Activated CD4-positive, alpha-beta memory T cell treated with anti-CD3 and anti-CD28 coated beads, Interleukin-2, amount 10 ng/mL, durations not matched to agents 7 days and 5 days (primary cell): Measurements from ENCODE around the gene GABBR1. TPM values are rescaled to one million over a fixed set of nuclear protein-coding genes. Genes with fewer than 3 reads are reported as not detected.

Source experiments
- CTCF ChIA-PET: fragments of 350-600 bp; sonication (Branson Sonifier 250); formaldehyde crosslinking; loops from one replicate; lab custom pipeline; 2021; ENCODE audit warnings: antibody characterized with exemption, inconsistent platforms; lab: Charles Lee
- POLR2A ChIA-PET: fragments of 350-600 bp; sonication (Branson Sonifier 250); formaldehyde crosslinking; loops from one replicate; lab custom pipeline; 2021; ENCODE audit warnings: antibody characterized with exemption; lab: Charles Lee
- DNase-seq: peaks from one replicate; pipeline ENCODE4 v3.0.0-alpha.2; 2020
- H3K27ac Mint-ChIP-seq: one replicate; pipeline ENCODE4 v1.8.0; 2021; ENCODE audit warnings: mild to moderate bottlenecking, mixed read lengths
- H3K27me3 Mint-ChIP-seq: one replicate; pipeline ENCODE4 v1.8.0; 2021; ENCODE audit warnings: mixed read lengths
- H3K36me3 Mint-ChIP-seq: one replicate; pipeline ENCODE4 v1.8.0; 2021; ENCODE audit warnings: low read depth, mixed read lengths
- H3K4me1 Mint-ChIP-seq: one replicate; pipeline ENCODE4 v1.8.0; 2021; ENCODE audit warnings: mixed read lengths
- H3K4me3 Mint-ChIP-seq: one replicate; pipeline ENCODE4 v1.8.0; 2021; ENCODE audit warnings: mild to moderate bottlenecking, mixed read lengths
- H3K9me3 Mint-ChIP-seq: one replicate; pipeline ENCODE4 v1.8.0; 2021; ENCODE audit warnings: mixed read lengths
- total RNA-seq, 2 experiments: library from RNA; stranded (reverse); gene quantifications; one replicate each; pipeline ENCODE4 v1.2.3, GENCODE V29; 2021

The GABBR1 gene
- total RNA-seq, 2 experiments from 2014 or later: 32.8 to 35.0 TPM

DNA sequence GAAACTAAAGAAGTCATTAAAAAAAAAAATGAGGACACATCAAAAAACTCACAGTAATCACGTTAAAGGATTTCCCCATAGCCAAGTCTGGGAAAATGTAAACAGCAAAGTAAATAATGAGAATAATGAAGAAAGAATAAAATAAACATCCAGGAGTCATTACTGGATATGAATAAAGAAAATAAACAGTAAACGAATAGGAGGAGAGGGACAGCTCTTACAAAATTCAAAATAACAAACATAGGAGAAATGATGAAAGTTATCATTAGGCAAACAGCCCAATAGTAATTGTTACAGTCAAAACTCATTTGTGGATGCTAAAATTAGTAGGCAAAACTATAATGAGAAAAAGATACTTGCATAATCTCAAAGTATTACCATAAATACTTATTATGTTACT lies 65.4 kb downstream of the GABBR1 start:
- ChIA-PET CTCF (no interaction called here), POLR2A (no interaction called here)
- Mint-ChIP-seq H3K27ac (no peak overlapping the region), H3K4me3 (no peak overlapping the region), H3K9me3 (no peaks in the 10 kb centered on the region), H3K4me1 (peaks cover 6% of the 10 kb centered on the region), H3K27me3 (peaks cover 23% of the 10 kb centered on the region), H3K36me3 (no peaks in the 10 kb centered on the region)
- DNase-seq: no peak

DNA sequence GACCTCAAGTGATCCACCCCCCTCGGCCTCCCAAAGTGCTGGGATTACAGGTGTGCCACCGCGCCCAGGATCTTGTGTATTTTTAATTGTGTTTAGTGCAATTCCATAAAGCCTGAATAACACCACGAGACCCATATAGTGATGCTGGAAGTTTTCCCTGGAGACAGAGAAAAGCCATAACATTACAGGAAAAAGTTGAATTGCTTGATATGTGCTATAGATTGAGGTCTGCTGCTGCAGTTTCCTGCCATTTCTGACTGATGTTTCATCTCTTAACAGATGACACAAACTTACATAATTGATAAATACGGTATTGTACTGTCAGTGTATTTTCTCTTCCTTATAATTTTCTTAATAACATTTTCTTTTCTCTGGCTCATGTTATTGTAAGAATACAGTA lies 66.1 kb downstream of the GABBR1 start:
- POLR2A ChIA-PET: no interaction called here
- Mint-ChIP-seq H3K27me3 (peaks cover 19% of the 10 kb centered on the region), H3K4me1 (peaks cover 6% of the 10 kb centered on the region), H3K36me3 (no peaks in the 10 kb centered on the region), H3K27ac (no peak overlapping the region), H3K4me3 (no peak overlapping the region), H3K9me3 (no peaks in the 10 kb centered on the region)
- CTCF ChIA-PET: no interaction called here
- DNase-seq: no peak

DNA sequence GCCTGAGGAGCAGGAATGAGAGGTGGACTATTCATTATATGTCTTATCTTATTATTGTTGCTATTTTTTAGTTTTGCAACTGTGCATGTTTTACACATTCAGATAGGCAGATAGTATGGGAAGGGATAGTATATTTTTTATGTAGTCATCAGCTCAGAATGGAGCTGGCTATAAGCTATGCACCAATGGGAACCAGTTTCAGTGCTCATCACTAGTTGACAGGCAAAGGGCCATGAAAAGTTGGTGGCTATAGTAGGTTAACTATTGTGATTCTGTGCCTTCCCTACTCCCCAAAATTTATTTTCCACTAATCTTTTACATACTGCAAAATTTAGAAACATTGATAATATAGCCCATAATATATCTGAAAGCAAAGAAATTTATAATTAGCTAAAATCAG lies 68.1 kb downstream of the GABBR1 start:
- CTCF ChIA-PET: no interaction called here
- Mint-ChIP-seq H3K36me3 (no peaks in the 10 kb centered on the region), H3K4me3 (no peak overlapping the region), H3K4me1 (peaks cover 7% of the 10 kb centered on the region), H3K27ac (no peak overlapping the region), H3K9me3 (no peaks in the 10 kb centered on the region), H3K27me3 (peaks cover 27% of the 10 kb centered on the region)
- no peak for DNase-seq
- POLR2A ChIA-PET: no interaction called here

DNA sequence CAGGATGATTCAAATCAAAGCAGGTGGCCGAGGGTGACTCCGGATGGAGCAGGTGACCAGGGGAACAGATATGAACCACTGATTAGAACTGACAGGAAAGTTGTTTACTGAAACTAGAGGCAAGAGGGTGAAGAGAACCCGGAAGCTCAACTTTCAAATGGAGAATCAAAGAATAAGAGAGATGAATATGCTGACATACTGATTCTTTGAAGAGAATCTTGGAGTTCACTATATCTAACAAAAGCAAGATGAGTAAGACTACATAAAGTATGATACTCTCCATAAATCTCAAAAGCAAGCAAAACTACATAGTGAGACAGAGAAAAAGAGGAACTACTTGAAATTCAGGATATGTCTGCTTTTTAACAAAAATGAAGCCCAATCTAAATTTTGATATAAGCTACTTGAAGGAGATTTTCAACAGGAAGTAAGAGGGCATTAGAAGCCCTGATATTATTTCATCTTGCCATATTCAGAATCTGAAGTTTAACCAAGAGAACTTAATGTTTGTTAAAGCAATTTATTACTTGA lies 69.5 kb downstream of the GABBR1 start:
- no peaks in the 10 kb centered on the region for H3K36me3 Mint-ChIP-seq
- no peak for DNase-seq
- ChIA-PET POLR2A (no interaction called here), CTCF (no interaction called here)
- no peak overlapping the region for H3K27ac Mint-ChIP-seq
- H3K4me3 Mint-ChIP-seq: no peak overlapping the region
- H3K27me3 Mint-ChIP-seq: peaks cover 29% of the 10 kb centered on the region
- peaks cover 7% of the 10 kb centered on the region for H3K4me1 Mint-ChIP-seq
- H3K9me3 Mint-ChIP-seq: no peaks in the 10 kb centered on the region

DNA sequence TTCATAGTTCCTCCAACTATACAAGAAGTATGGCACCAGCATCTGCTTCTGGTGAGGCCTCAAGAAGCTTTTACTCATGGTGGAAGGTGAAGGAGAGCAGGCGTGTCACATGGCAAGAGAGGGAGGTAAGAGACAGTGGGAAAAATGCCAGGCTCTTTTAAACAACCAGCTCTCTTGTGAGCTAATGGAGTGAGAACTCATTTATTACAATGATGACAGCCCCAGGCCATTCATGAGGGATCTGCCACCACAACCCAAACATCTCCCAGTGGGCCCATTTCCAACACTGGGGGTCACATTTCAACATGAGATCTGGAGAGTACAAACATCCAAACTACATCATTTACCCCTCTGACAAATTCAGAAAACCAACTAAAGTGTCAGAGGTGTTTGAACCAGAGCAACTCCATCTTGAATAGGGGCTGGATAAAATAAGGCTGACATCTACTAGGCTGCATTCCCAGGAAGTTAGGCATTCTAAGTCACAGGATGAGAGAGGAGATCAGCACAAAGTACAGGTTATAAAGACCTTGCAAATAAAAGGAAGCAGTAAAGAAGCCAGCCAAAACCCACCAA lies 71.3 kb downstream of the GABBR1 start:
- Mint-ChIP-seq H3K27me3 (peaks cover 33% of the 10 kb centered on the region), H3K27ac (no peak overlapping the region), H3K4me1 (peaks cover 7% of the 10 kb centered on the region), H3K9me3 (no peaks in the 10 kb centered on the region), H3K36me3 (no peaks in the 10 kb centered on the region), H3K4me3 (no peak overlapping the region)
- POLR2A ChIA-PET: no interaction called here
- CTCF ChIA-PET: no interaction called here
- no peak for DNase-seq

DNA sequence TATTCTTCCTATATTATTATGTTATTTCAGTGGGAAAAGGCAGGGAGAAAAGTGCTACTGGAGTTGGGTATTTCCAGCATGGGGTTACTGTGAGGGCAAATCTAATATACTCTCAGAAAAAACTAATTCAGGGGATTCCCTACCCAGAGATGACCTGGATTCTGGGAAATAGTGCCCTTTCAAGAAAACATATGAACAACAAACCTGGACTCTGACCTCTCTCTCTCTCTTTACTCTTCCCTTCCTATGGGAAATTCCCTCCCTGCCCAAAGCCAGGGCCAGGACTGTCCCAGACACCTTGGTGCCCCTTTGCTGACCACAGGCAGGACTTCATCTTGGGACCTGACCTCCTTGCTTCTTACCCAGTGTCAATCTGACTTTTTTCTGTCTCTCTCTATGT lies 71.9 kb downstream of the GABBR1 start:
- no peak overlapping the region for H3K27ac Mint-ChIP-seq
- ChIA-PET CTCF (no interaction called here), POLR2A (no interaction called here)
- no peaks in the 10 kb centered on the region for H3K36me3 Mint-ChIP-seq
- DNase-seq: no peak
- no peaks in the 10 kb centered on the region for H3K9me3 Mint-ChIP-seq
- no peak overlapping the region for H3K4me3 Mint-ChIP-seq
- peaks cover 7% of the 10 kb centered on the region for H3K4me1 Mint-ChIP-seq
- peaks cover 36% of the 10 kb centered on the region for H3K27me3 Mint-ChIP-seq

DNA sequence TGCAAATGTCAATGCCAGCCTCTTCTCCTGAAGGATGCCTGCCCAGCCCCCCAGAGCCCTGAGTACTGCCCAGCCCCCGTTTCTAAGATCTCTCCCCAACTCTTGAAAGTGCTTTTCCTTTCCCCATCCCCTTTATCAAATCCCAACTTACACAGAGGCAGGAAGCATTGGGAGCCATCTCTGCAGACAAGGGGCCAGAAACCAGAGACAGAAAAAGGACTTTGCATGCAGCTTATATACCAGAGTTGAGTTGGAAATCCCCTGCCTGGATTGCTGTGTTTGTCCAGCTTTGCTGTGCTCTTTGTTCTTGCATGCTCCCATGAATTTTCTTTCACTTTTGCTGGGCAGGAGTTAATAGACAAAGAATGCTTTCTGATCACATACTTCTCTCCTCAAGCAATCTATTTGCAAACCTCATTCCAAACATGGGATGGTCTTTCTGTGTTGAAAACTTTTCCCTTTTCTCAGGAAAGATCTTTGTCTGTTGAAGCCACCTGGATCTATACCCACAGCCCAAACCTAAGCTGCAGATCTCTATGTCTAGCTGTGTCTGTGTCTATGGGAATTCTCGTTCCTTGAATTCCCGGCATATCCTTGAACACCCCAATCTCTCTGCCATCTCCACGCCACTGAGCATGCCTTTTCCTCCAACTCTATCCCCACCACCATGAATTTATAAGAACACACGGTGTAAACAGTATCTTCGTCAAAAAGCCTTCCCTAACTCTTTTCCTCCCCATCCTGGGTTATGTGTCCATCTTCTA lies 73.3 kb downstream of the GABBR1 start, which contains the start of gene UBD:
Gene UBD (minus strand): TSS at position 209 of the 764 bp plus-strand sequence. CDS start 31 bp downstream, at position 178.
- no peaks in the 10 kb centered on the region for H3K9me3 Mint-ChIP-seq
- H3K36me3 Mint-ChIP-seq: no peaks in the 10 kb centered on the region
- H3K27ac Mint-ChIP-seq: no peak within 1 kb of the TSS
- peaks cover 7% of the 10 kb centered on the region for H3K4me1 Mint-ChIP-seq
- H3K27me3 Mint-ChIP-seq: peaks cover 48% of the 10 kb centered on the region
- ChIA-PET POLR2A (no interaction called here), CTCF (no interaction called here)
- H3K4me3 Mint-ChIP-seq: no peak within 1 kb of the TSS
- DNase-seq: no peak

DNA sequence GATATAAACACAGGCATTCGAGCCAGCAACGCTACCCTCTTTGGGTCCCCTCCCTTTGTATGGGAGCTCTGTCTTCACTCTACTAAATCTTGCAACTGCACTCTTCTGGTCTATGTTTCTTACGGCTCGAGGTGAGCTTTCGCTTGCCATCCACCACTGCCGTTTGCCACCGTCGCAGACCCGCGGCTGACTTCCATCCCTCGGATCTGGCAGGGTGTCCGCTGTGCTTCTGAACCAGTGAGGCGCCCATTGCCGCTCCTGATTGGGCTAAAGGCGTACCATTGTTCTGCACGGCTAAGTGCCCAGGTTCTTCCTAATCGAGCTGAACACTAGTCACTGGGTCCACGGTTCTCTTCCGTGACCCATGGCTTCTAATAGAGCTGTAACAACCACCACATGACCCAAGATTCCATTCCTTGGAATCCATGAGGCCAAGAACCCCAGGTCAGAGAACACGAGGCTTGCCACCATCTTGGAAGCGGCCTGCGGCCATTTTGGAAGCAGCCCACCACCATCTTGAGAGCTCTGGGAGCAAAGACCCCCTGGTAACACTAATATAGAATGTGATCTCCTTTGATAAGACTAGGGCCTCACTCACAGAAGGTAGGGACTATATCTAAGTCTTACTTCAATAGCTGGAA lies 74.4 kb downstream of the GABBR1 start:
- no peak for DNase-seq
- no peaks in the 10 kb centered on the region for H3K9me3 Mint-ChIP-seq
- H3K4me1 Mint-ChIP-seq: peaks cover 12% of the 10 kb centered on the region

DNA sequence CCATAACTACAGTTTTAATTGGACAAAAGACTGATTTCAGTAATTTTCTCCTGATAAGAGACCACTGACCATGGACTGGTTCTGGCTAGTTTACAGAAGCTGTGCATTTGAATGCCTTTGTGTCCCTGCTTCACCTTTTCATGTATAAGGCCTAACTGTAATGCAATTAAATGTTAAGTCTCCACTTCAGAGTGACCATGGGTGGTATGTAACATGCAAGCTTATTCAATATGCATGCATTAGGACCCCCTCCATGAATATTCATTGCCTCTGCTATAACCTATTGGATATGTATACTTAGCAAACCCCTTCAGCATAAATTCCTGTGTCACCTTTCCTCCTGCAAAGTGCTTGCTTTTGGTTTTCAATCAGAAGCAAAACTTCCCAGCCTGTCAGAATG lies 75.7 kb downstream of the GABBR1 start:
- DNase-seq: no peak
- H3K4me1 Mint-ChIP-seq: peaks cover 16% of the 10 kb centered on the region
- H3K27me3 Mint-ChIP-seq: peaks cover 57% of the 10 kb centered on the region
- no peak overlapping the region for H3K27ac Mint-ChIP-seq
- H3K36me3 Mint-ChIP-seq: no peaks in the 10 kb centered on the region
- ChIA-PET CTCF (no interaction called here), POLR2A (no interaction called here)
- H3K9me3 Mint-ChIP-seq: no peaks in the 10 kb centered on the region
- no peak overlapping the region for H3K4me3 Mint-ChIP-seq

More for the DNA sequence above, 74.4 kb downstream of the GABBR1 start:
- CTCF ChIA-PET: no interaction called here
- POLR2A ChIA-PET: no interaction called here
- peaks cover 60% of the 10 kb centered on the region for H3K27me3 Mint-ChIP-seq
- no peak overlapping the region for H3K4me3 Mint-ChIP-seq
- H3K36me3 Mint-ChIP-seq: no peaks in the 10 kb centered on the region
- no peak overlapping the region for H3K27ac Mint-ChIP-seq

DNA sequence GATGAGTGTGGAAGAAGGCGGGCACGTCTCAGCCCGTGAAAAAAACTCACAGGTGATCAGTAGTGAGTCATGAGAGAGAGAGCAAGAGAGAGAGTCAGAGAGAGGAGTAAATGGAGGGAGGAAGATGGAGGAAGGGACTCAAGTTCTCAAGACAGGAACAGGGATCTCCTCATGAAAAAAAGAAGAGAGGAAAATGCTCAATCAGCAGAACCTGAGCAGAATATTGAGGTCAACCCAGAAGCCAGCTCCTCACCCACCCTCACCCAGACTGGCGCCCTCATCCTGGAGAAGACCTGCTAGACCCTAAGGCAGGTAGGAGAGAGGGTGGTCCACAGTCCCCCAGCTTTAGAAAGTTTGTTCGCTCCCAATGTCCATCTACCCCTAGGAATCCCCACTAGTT lies 78.2 kb downstream of the GABBR1 start:
- no peaks in the 10 kb centered on the region for H3K36me3 Mint-ChIP-seq
- peaks cover 14% of the 10 kb centered on the region for H3K4me1 Mint-ChIP-seq
- no peaks in the 10 kb centered on the region for H3K9me3 Mint-ChIP-seq
- POLR2A ChIA-PET: no interaction called here
- no peak for DNase-seq
- H3K27me3 Mint-ChIP-seq: peaks cover 52% of the 10 kb centered on the region
- CTCF ChIA-PET: no interaction called here
- no peak overlapping the region for H3K4me3 Mint-ChIP-seq
- no peak overlapping the region for H3K27ac Mint-ChIP-seq

DNA sequence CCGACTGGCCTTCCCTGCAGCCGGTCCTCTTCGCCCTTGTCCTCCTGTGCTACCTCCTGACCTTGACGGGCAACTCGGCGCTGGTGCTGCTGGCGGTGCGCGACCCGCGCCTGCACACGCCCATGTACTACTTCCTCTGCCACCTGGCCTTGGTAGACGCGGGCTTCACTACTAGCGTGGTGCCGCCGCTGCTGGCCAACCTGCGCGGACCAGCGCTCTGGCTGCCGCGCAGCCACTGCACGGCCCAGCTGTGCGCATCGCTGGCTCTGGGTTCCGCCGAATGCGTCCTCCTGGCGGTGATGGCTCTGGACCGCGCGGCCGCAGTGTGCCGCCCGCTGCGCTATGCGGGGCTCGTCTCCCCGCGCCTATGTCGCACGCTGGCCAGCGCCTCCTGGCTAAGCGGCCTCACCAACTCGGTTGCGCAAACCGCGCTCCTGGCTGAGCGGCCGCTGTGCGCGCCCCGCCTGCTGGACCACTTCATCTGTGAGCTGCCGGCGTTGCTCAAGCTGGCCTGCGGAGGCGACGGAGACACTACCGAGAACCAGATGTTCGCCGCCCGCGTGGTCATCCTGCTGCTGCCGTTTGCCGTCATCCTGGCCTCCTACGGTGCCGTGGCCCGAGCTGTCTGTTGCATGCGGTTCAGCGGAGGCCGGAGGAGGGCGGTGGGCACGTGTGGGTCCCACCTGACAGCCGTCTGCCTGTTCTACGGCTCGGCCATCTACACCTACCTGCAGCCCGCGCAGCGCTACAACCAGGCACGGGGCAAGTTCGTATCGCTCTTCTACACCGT lies 79.5 kb downstream of the GABBR1 start:
- Mint-ChIP-seq H3K4me1 (peaks cover 14% of the 10 kb centered on the region), H3K36me3 (no peaks in the 10 kb centered on the region), H3K27me3 (peaks cover 56% of the 10 kb centered on the region), H3K4me3 (peak overlapping the region; percentile 15), H3K27ac (no peak overlapping the region), H3K9me3 (no peaks in the 10 kb centered on the region)
- POLR2A ChIA-PET: no interaction called here
- peak; percentile 22 for DNase-seq
- CTCF ChIA-PET: interaction anchor here (0.6 to 2.5 kb wide), 2 partner anchors 97 to 1473 kb away, joined by 3 to 8 read pairs; partner anchors contain the start of gene ZNF165

DNA sequence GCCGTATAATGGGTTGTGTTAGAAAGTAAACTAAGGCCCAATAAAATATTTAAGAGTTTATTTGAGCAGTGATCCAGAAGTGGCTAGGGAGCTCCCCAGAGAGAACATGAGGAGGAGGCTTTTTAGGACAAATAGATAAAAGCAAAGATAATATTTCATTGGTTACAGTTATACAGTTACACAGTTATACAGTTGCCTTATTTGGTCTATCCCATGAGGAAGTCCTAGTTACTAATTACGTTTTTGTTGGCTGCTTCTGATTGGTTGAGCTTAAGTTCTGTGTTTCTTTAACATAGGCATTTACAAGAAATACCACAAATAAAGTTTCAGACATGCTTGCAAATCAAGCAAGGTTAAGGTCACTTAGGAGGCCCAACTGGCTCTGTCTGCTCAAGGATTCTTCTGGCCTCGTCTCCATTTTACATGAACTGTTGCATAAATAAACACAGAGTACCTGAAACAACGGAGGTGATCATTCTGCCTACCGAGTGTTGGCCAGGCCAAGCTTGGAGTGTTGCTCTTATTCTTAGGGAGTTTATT lies 80.4 kb downstream of the GABBR1 start:
- Mint-ChIP-seq H3K27ac (no peak overlapping the region), H3K27me3 (peaks cover 61% of the 10 kb centered on the region), H3K4me1 (peaks cover 21% of the 10 kb centered on the region), H3K4me3 (no peak overlapping the region), H3K9me3 (no peaks in the 10 kb centered on the region), H3K36me3 (no peaks in the 10 kb centered on the region)
- no peak for DNase-seq
- ChIA-PET POLR2A (no interaction called here), CTCF (interaction anchor here (2.5 kb wide), 1 partner anchor 98 kb away, joined by 8 read pairs; no protein-coding TSS in a partner anchor)
